ENCODE measurements around the gene RPN2. TPM values are rescaled to one million over a fixed set of nuclear protein-coding genes. Genes with fewer than 3 reads are reported as not detected.
A peak's percentile ranks its signal among the peaks of the same experiment; 100 is the strongest.

The RPN2 gene
- polyA plus RNA-seq, 1 experiment, result 834 TPM

DNA sequence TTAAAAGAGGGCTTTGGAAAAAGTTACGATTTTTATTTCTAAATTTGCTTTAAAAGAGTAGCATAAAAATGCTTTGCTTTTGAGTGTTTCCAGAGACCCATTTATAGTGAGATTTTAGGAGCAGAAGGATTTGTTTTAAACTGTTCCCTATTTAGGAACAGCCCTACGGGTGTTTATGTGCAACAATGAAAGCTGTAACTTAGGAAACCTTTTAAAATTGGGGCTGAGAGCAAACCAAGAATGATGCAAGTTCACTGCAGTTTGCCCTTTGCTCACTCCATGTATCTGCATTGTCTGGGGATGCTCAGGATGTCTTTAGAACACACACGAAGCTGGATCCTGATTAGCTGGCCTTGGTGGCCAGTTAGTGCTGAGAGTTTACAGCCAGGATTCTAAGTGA lies 41.6 kb downstream of the RPN2 start:
- Histone ChIP-seq H3K36me3 (ENCODE audit: control insufficient read depth, insufficient read depth, low read length) (peaks cover 12% of the 10 kb centered on the region), H3K4me3 (ENCODE audit: low read depth, low read length) (no peak overlapping the region), H3K27me3 (ENCODE audit: control insufficient read depth, insufficient read depth, low read length) (no peaks in the 10 kb centered on the region)
- CTCF ChIA-PET, result interaction anchor here (1.1 to 2.5 kb wide), 4 partner anchors 8 to 25 kb away, joined by 3 to 6 read pairs (median 5); no protein-coding TSS in a partner anchor
- DNase-seq (ENCODE audit: low read depth), result peak; percentile 42
- POLR2A ChIA-PET, result no interaction called here
- TF ChIP-seq CTCF (IDR thresholded peaks at IDR 0.05; ENCODE audit: insufficient read depth, low read depth, low read length), result no peak

- CTCF ChIA-PET, result interaction anchor here (0.9 to 3.4 kb wide), 5 partner anchors 9 to 312 kb away, joined by 3 to 11 read pairs (median 3); no protein-coding TSS in a partner anchor
- no peak for TF ChIP-seq CTCF (IDR thresholded peaks at IDR 0.05; ENCODE audit: insufficient read depth, low read depth, low read length)
Observed at GRCh38 chr20:37222086-37222485, 43.0 kb downstream of the RPN2 start.

GRCh38 chr20:37223053-37223452 lies 43.9 kb downstream of the RPN2 start:
- CTCF ChIA-PET, result interaction anchor here (0.9 to 3.4 kb wide), 5 partner anchors 18 to 139 kb away, joined by 3 to 11 read pairs (median 5); no protein-coding TSS in a partner anchor
- peaks cover 15% of the 10 kb centered on the region for H3K36me3 ChIP-seq (ENCODE audit: control insufficient read depth, insufficient read depth, low read length)

More at GRCh38 chr20:37222086-37222485, 43.0 kb downstream of the RPN2 start:
- no peak for DNase-seq (ENCODE audit: low read depth)
- H3K36me3 ChIP-seq (ENCODE audit: control insufficient read depth, insufficient read depth, low read length), result peaks cover 15% of the 10 kb centered on the region
- POLR2A ChIA-PET, result no interaction called here
- H3K4me3 ChIP-seq (ENCODE audit: low read depth, low read length), result no peak overlapping the region
- H3K27me3 ChIP-seq (ENCODE audit: control insufficient read depth, insufficient read depth, low read length), result no peaks in the 10 kb centered on the region

GRCh38 chr20:37225146-37225545 lies 46.0 kb downstream of the RPN2 start:
- Histone ChIP-seq H3K27me3 (ENCODE audit: control insufficient read depth, insufficient read depth, low read length) (no peaks in the 10 kb centered on the region), H3K36me3 (ENCODE audit: control insufficient read depth, insufficient read depth, low read length) (peaks cover 24% of the 10 kb centered on the region), H3K4me3 (ENCODE audit: low read depth, low read length) (no peak overlapping the region)
- ChIA-PET POLR2A (no interaction called here), CTCF (interaction anchor here (0.6 to 3.4 kb wide), 5 partner anchors 23 to 310 kb away, joined by 3 to 11 read pairs (median 3); no protein-coding TSS in a partner anchor)
- no peak for TF ChIP-seq CTCF (IDR thresholded peaks at IDR 0.05; ENCODE audit: insufficient read depth, low read depth, low read length)
- no peak for DNase-seq (ENCODE audit: low read depth)

More at GRCh38 chr20:37223053-37223452, 43.9 kb downstream of the RPN2 start:
- POLR2A ChIA-PET, result interaction anchor here (0.5 to 0.7 kb wide), 2 partner anchors 15 to 28 kb away, joined by 3 to 5 read pairs; no protein-coding TSS in a partner anchor
- DNase-seq (ENCODE audit: low read depth), result peak; percentile 47
- H3K4me3 ChIP-seq (ENCODE audit: low read depth, low read length), result no peak overlapping the region
- TF ChIP-seq CTCF (IDR thresholded peaks at IDR 0.05; ENCODE audit: insufficient read depth, low read depth, low read length), result no peak
- H3K27me3 ChIP-seq (ENCODE audit: control insufficient read depth, insufficient read depth, low read length), result no peaks in the 10 kb centered on the region

- no peak for TF ChIP-seq CTCF (IDR thresholded peaks at IDR 0.05; ENCODE audit: insufficient read depth, low read depth, low read length)
- DNase-seq (ENCODE audit: low read depth), result no peak
- H3K36me3 ChIP-seq (ENCODE audit: control insufficient read depth, insufficient read depth, low read length), result peaks cover 34% of the 10 kb centered on the region
- H3K27me3 ChIP-seq (ENCODE audit: control insufficient read depth, insufficient read depth, low read length), result no peaks in the 10 kb centered on the region
- H3K4me3 ChIP-seq (ENCODE audit: low read depth, low read length), result no peak overlapping the region
- ChIA-PET CTCF (interaction anchor here (1.6 kb wide), 1 partner anchor 32 kb away, joined by 5 read pairs; no protein-coding TSS in a partner anchor), POLR2A (no interaction called here)
Observed at GRCh38 chr20:37226889-37227288, 47.8 kb downstream of the RPN2 start.
